IMR-90 (cell line): ENCODE results near the gene FGF7. TPM values are rescaled to one million over a fixed set of nuclear protein-coding genes. Genes with fewer than 3 reads are reported as not detected.
A peak's percentile ranks its signal among the peaks of the same experiment; 100 is the strongest.

ENCODE experiments used
- ATAC-seq: fragments of 200-7000 bp; cut with Tn5 transposase; 2 replicates; pipeline ENCODE4 v1.9.1; 2020; ENCODE audit warnings: low read depth, mild to moderate bottlenecking, moderate library complexity
- BruUV-seq: library from RNA; stranded (reverse); fragments of 400-500 nt; replicated peaks from 2 replicates; lab custom pipeline; 2021; lab: Mats Ljungman, UMichigan
- CTCF ChIA-PET: fragments of 300-600 bp; formaldehyde crosslinking; extraction: SDS; loops from one replicate; lab custom pipeline; 2021; ENCODE audit warnings: antibody characterized with exemption; lab: Yijun Ruan, JAX
- POLR2A ChIA-PET: fragments of 300-600 bp; sonication (Branson Sonifier 250); formaldehyde crosslinking; loops from one replicate; lab custom pipeline; 2022; ENCODE audit warnings: antibody characterized with exemption; ENCODE audit not compliant: unreplicated experiment; lab: Charles Lee
- DNase-seq: peaks from one replicate; pipeline ENCODE4 v3.0.0; 2013
- H2AFZ ChIP-seq: replicated peaks from 2 replicates; pipeline ENCODE3; 2013; ENCODE audit warnings: low read length, mild to moderate bottlenecking; ENCODE audit not compliant: poor library complexity
- H2AK5ac ChIP-seq: 2 replicates; pipeline ENCODE4 v1.6.1; 2013; ENCODE audit warnings: low read depth, low read length, inconsistent platforms
- H2AK9ac ChIP-seq: replicated peaks from 2 replicates; pipeline ENCODE3; 2013; ENCODE audit warnings: mild to moderate bottlenecking, low read depth, low read length, moderate library complexity; ENCODE audit not compliant: poor library complexity
- H2BK120ac ChIP-seq: 2 replicates; pipeline ENCODE4 v1.6.1; 2013; ENCODE audit warnings: low read depth, low read length, inconsistent platforms
- H2BK15ac ChIP-seq: 3 replicates; pipeline ENCODE4 v1.6.1; 2013; ENCODE audit warnings: low read depth, low read length, inconsistent platforms
- H2BK20ac ChIP-seq: 2 replicates; pipeline ENCODE4 v1.6.1; 2013; ENCODE audit warnings: low read depth, mild to moderate bottlenecking, inconsistent platforms, low read length, moderate library complexity
- H2BK5ac ChIP-seq: 2 replicates; pipeline ENCODE4 v1.6.1; 2013; ENCODE audit warnings: mild to moderate bottlenecking, low read depth, low read length, inconsistent platforms; ENCODE audit not compliant: poor library complexity, severe bottlenecking
- H3K14ac ChIP-seq: replicated peaks from 2 replicates; pipeline ENCODE4 v1.6.1; 2013; ENCODE audit warnings: low read depth, low read length, inconsistent platforms
- H3K18ac ChIP-seq: 2 replicates; pipeline ENCODE4 v1.6.1; 2013; ENCODE audit warnings: low read depth, low read length, control low read depth
- H3K23ac ChIP-seq: 2 replicates; pipeline ENCODE4 v1.6.1; 2013; ENCODE audit warnings: low read depth, low read length, inconsistent platforms
- H3K27ac ChIP-seq: 2 replicates; pipeline ENCODE4 v1.5.1; 2013; ENCODE audit warnings: mild to moderate bottlenecking, control low read depth, low read length; ENCODE audit not compliant: insufficient read depth
- H3K27me3 ChIP-seq: 2 replicates; pipeline ENCODE4 v1.6.1; 2013; ENCODE audit warnings: low read length; ENCODE audit not compliant: control insufficient read depth, insufficient read depth
- H3K36me3 ChIP-seq: 2 replicates; pipeline ENCODE4 v1.6.1; 2013; ENCODE audit warnings: low read length, mixed read lengths; ENCODE audit not compliant: control insufficient read depth, insufficient read depth
- H3K4ac ChIP-seq: 2 replicates; pipeline ENCODE4 v1.6.1; 2013; ENCODE audit warnings: low read depth, low read length, inconsistent platforms
- H3K4me1 ChIP-seq: 2 replicates; pipeline ENCODE4 v1.6.1; 2013; ENCODE audit warnings: low read length, mixed read lengths; ENCODE audit not compliant: control insufficient read depth, insufficient read depth
- H3K4me2 ChIP-seq: 2 replicates; pipeline ENCODE4 v1.6.1; 2013; ENCODE audit warnings: low read depth, mild to moderate bottlenecking, control low read depth, low read length, moderate library complexity
- H3K4me3 ChIP-seq: 2 replicates; pipeline ENCODE4 v1.5.1; 2013; ENCODE audit warnings: low read depth, mild to moderate bottlenecking, control low read depth, low read length, moderate library complexity; ENCODE audit not compliant: insufficient read depth
- H3K56ac ChIP-seq: 2 replicates; pipeline ENCODE4 v1.6.1; 2013; ENCODE audit warnings: low read length, inconsistent platforms; ENCODE audit not compliant: insufficient read depth; ENCODE audit errors: extremely low read depth
- H3K79me1 ChIP-seq, 2 experiments: 2 replicates each; pipeline ENCODE4 v1.6.1; 2013; ENCODE audit warnings: low read length in 2 of 2, inconsistent platforms in 1 of 2, low read depth in 1 of 2
- H3K9ac ChIP-seq: 2 replicates; pipeline ENCODE4 v1.6.1; 2013; ENCODE audit warnings: low read depth, low read length, control low read depth
- H3K9me1 ChIP-seq: 2 replicates; pipeline ENCODE4 v1.6.1; 2013; ENCODE audit warnings: low read length, inconsistent platforms; ENCODE audit not compliant: insufficient read depth
- H3K9me3 ChIP-seq: 2 replicates; pipeline ENCODE4 v1.6.1; 2013; ENCODE audit warnings: low read length; ENCODE audit not compliant: control insufficient read depth, insufficient read depth
- H4K20me1 ChIP-seq: 2 replicates; pipeline ENCODE4 v1.6.1; 2013; ENCODE audit warnings: low read length, inconsistent platforms; ENCODE audit not compliant: insufficient read depth
- H4K5ac ChIP-seq: 2 replicates; pipeline ENCODE4 v1.6.1; 2013; ENCODE audit warnings: mild to moderate bottlenecking, low read depth, low read length, control low read depth
- H4K8ac ChIP-seq, 2 experiments: 2 replicates each; pipeline ENCODE4 v1.6.1; 2013; ENCODE audit warnings: low read depth in 2 of 2, low read length in 2 of 2, control low read depth in 1 of 2, inconsistent platforms in 1 of 2
- H4K91ac ChIP-seq: 2 replicates; pipeline ENCODE4 v1.6.1; 2013; ENCODE audit warnings: low read depth, low read length, inconsistent platforms; ENCODE audit not compliant: insufficient read depth
- FOS ChIP-seq: fragments of 150-350 bp; IDR thresholded peaks from 2 replicates; pipeline ENCODE4 v1.6.1; 2016; ENCODE audit warnings: low read depth, low read length
- WGBS, 2 experiments: methylation state at CpG; one replicate each; pipeline versions ENCODE4 v1.1.5 to v1.1.7; 2013; ENCODE audit warnings: missing lambda C conversion rate in 2 of 2; ENCODE audit not compliant: insufficient read length in 1 of 2; ENCODE audit errors: extremely low coverage in 2 of 2; 5-methylcytosine and 5-hydroxymethylcytosine counted together
- dilution Hi-C: fragments of 300-500 bp; cut with HindIII; formaldehyde crosslinking; loops from one replicate; pipeline ENCODE4 v1.14.3; 2018; ENCODE audit warnings: low sequenced_read_pairs; ENCODE audit not compliant: unreplicated experiment
- in situ Hi-C: fragments of 300-500 bp; cut with MboI; formaldehyde crosslinking; loops from 3 replicates; pipeline ENCODE4 v1.14.3; 2019; ENCODE audit warnings: low sequenced_read_pairs, inconsistent platforms, mixed read lengths
- intact Hi-C: fragments of 100-400 bp; cut with micrococcal nuclease; formaldehyde crosslinking; loops from 2 replicates; pipeline ENCODE4 v1.10.0; 2022
- polyA plus RNA-seq, 3 experiments: library from polyadenylated mRNA; depleted of rRNA; stranded (reverse); fragments of >200 nt; gene quantifications; 2 replicates each; pipeline ENCODE4 v1.2.3, GENCODE V29; 2012; ENCODE audit warnings: low replicate concordance in 1 of 3
- total RNA-seq: library from RNA; depleted of rRNA; stranded (reverse); fragments of >200 nt; gene quantifications from 2 replicates; pipeline ENCODE4 v1.2.3, GENCODE V29; 2012
- TF ChIP-seq, protein P1 (sequence below): fragments of 150-350 bp; IDR thresholded peaks from 2 replicates; pipeline ENCODE4 v1.6.1; 2017; ENCODE audit warnings: mild to moderate bottlenecking, antibody characterized with exemption, low read length, low read depth

FGF7 gene
- total and polyA plus RNA-seq, 2 of the 4 experiments (the other 2 are of a cell fraction): 27.3 to 34.8 TPM

DNA sequence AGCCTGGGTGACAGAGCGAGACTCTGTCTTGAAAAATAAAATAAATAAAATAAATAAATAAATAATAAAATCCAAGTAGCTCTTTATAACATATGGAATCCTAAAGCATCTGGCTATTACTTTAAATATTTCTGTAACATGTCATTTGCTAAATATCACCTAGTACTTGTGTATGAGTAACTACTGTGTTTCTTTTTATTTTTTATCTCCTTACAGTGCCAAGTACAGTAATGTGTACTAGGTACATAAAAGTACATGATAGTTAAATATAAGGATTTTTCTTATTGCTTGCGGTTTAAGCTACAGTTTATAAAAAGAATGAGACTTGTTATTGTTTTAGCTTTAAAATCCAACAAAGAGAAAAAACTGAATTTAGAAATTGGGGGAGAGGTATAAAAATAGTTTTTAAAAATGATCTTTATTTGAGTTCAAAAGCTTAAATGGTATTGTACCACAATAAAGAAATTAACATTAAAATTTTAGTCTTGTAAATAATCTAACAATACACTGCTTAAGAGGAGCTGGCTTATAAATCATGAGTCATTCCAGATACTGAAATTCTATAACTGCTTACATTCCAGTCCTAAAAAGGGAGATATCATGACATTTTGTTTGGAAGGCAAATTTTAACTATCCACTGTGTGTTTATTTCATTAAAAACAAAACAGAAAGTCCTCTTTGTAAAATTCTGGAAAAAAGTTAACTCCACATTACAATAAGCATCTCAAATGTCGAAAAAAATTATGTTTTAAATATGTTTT is 73.1 kb downstream of the FGF7 start:
- Histone ChIP-seq H4K20me1 (no peaks in the 10 kb centered on the region), H3K56ac (peak overlapping the region; percentile 47; the same call in 1 of the 2 replicates), H2BK20ac (peak overlapping the region; percentile 93), H3K9me1 (peaks cover 3% of the 10 kb centered on the region; the same call in 1 of the 2 replicates), H2BK15ac (peak overlapping the region; percentile 51; the same call in 1 of the 3 replicates), H3K9me3 (peaks cover 4% of the 10 kb centered on the region; the same call in 1 of the 2 replicates), H2BK5ac (peak overlapping the region; percentile 100), H3K27ac (peak overlapping the region; percentile 100), H2AK9ac (no peak overlapping the region), H2AK5ac (no peak overlapping the region; the same call in 1 of the 2 replicates), H3K14ac (no peak overlapping the region; the same call in 1 of the 2 replicates), H4K5ac (peak overlapping the region; percentile 96), H2BK120ac (peak overlapping the region; percentile 88; the same call in 1 of the 2 replicates), H3K4me3 (no peak overlapping the region), H3K4me1 (peaks cover 14% of the 10 kb centered on the region), H3K4ac (peak overlapping the region; percentile 87), H3K9ac (peak overlapping the region; percentile 55), H2AFZ (no peak overlapping the region), H3K27me3 (no peaks in the 10 kb centered on the region), H4K91ac (peak overlapping the region; percentile 85; the same call in 1 of the 2 replicates), H3K79me1 (no peaks in the 10 kb centered on the region), H3K23ac (no peak overlapping the region), H3K4me2 (peak overlapping the region; percentile 45), H4K8ac (peak overlapping the region; percentile 67 to 85; a peak in 2 of 4 replicates), H3K36me3 (0 out of 2 replicates have a peak, but pooled peaks cover under 1% of the 10 kb centered on the region), H3K18ac (peak overlapping the region; percentile 95)
- 0 out of 2 replicates have a peak, but pooled peaks have one; percentile 17 for TF ChIP-seq FOS
- TF ChIP-seq, protein P1, sequence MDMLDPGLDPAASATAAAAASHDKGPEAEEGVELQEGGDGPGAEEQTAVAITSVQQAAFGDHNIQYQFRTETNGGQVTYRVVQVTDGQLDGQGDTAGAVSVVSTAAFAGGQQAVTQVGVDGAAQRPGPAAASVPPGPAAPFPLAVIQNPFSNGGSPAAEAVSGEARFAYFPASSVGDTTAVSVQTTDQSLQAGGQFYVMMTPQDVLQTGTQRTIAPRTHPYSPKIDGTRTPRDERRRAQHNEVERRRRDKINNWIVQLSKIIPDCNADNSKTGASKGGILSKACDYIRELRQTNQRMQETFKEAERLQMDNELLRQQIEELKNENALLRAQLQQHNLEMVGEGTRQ: no peak
- peak; percentile 79 for DNase-seq
- dilution Hi-C loops (no loop called here), in situ Hi-C loops (no loop called here), intact Hi-C loops (loop anchor here (2.0 kb wide), 3 partner anchors 405 to 555 kb away; no protein-coding TSS in a partner anchor)
- BruUV-seq: no TSS peak
- ChIA-PET POLR2A (interaction anchor here (1.0 kb wide), 1 partner anchor 127 kb away, joined by 4 read pairs; no protein-coding TSS in a partner anchor), CTCF (interaction anchor here (0.6 kb wide), 1 partner anchor 123 kb away, joined by 3 read pairs; no protein-coding TSS in a partner anchor)
- whole genome bisulfite sequencing, 2 experiments: no CpG with 5 or more reads among the region's 3 CpGs
- ATAC-seq: peak; percentile 69
